Measurements from ENCODE around the gene PID1.

Gene PID1

GRCh38 chr2:229196448-229196847 lies 74.6 kb downstream of the PID1 start:
- TF ChIP-seq, protein P1, sequence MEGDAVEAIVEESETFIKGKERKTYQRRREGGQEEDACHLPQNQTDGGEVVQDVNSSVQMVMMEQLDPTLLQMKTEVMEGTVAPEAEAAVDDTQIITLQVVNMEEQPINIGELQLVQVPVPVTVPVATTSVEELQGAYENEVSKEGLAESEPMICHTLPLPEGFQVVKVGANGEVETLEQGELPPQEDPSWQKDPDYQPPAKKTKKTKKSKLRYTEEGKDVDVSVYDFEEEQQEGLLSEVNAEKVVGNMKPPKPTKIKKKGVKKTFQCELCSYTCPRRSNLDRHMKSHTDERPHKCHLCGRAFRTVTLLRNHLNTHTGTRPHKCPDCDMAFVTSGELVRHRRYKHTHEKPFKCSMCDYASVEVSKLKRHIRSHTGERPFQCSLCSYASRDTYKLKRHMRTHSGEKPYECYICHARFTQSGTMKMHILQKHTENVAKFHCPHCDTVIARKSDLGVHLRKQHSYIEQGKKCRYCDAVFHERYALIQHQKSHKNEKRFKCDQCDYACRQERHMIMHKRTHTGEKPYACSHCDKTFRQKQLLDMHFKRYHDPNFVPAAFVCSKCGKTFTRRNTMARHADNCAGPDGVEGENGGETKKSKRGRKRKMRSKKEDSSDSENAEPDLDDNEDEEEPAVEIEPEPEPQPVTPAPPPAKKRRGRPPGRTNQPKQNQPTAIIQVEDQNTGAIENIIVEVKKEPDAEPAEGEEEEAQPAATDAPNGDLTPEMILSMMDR (IDR thresholded peaks at IDR 0.05; ENCODE audit: insufficient read depth, low read length): no peak
- TF ChIP-seq GABPA (IDR thresholded peaks at IDR 0.05; ENCODE audit: low read depth) (no peak), SPI1 (IDR thresholded peaks at IDR 0.05; ENCODE audit: borderline replicate concordance, low read depth) (no peak), POLR2AphosphoS5 (IDR thresholded peaks at IDR 0.05; ENCODE audit: low read depth) (no peak)
- TF ChIP-seq, protein P2, sequence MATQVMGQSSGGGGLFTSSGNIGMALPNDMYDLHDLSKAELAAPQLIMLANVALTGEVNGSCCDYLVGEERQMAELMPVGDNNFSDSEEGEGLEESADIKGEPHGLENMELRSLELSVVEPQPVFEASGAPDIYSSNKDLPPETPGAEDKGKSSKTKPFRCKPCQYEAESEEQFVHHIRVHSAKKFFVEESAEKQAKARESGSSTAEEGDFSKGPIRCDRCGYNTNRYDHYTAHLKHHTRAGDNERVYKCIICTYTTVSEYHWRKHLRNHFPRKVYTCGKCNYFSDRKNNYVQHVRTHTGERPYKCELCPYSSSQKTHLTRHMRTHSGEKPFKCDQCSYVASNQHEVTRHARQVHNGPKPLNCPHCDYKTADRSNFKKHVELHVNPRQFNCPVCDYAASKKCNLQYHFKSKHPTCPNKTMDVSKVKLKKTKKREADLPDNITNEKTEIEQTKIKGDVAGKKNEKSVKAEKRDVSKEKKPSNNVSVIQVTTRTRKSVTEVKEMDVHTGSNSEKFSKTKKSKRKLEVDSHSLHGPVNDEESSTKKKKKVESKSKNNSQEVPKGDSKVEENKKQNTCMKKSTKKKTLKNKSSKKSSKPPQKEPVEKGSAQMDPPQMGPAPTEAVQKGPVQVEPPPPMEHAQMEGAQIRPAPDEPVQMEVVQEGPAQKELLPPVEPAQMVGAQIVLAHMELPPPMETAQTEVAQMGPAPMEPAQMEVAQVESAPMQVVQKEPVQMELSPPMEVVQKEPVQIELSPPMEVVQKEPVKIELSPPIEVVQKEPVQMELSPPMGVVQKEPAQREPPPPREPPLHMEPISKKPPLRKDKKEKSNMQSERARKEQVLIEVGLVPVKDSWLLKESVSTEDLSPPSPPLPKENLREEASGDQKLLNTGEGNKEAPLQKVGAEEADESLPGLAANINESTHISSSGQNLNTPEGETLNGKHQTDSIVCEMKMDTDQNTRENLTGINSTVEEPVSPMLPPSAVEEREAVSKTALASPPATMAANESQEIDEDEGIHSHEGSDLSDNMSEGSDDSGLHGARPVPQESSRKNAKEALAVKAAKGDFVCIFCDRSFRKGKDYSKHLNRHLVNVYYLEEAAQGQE (IDR thresholded peaks at IDR 0.05; ENCODE audit: insufficient replicate concordance, low read depth): no peak
- Histone ChIP-seq H3K27ac (replicated peaks) (no peak overlapping the region), H3K4me3 (replicated peaks; ENCODE audit: insufficient read depth, low read length) (no peak overlapping the region), H3K27me3 (ENCODE audit: insufficient read depth, poor library complexity, severe bottlenecking) (no peaks in the 10 kb centered on the region)
- no peak for DNase-seq (ENCODE audit: low read depth in 1 of 2, low spot score in 1 of 2)

DNA sequence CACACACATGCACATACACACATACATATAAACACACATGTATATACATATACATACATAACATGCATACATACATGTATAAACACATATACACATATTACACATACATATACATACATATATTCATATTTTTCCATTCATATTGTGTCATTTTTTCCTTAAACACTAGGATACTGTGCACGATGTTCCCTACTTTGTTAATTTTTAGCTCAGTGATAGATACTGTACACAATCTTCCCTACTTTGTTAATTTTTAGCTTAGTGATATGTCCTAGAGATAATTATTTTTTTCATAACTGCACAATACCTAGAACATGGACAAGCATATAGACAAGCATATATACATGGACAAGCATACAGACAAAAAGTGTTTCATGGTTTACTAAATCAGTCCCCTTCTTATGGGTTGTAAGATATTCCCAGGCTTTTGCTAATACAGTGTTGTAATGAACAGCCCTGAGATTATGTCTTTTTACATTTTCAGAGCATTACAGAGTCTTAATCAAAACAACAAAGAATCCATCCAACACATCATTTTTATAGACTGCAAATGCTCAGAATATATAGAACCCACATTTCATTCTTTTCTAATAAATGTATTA lies 75.6 kb downstream of the PID1 start:
- H3K27me3 ChIP-seq (ENCODE audit: insufficient read depth, poor library complexity, severe bottlenecking): no peaks in the 10 kb centered on the region
- H3K27ac ChIP-seq (replicated peaks): no peak overlapping the region
- no peak overlapping the region for H3K4me3 ChIP-seq (replicated peaks; ENCODE audit: insufficient read depth, low read length)
- TF ChIP-seq, protein P2 (IDR thresholded peaks at IDR 0.05; ENCODE audit: insufficient replicate concordance, low read depth): no peak
- TF ChIP-seq SPI1 (IDR thresholded peaks at IDR 0.05; ENCODE audit: borderline replicate concordance, low read depth): no peak
- no peak for TF ChIP-seq GABPA (IDR thresholded peaks at IDR 0.05; ENCODE audit: low read depth)
- TF ChIP-seq POLR2AphosphoS5 (IDR thresholded peaks at IDR 0.05; ENCODE audit: low read depth): no peak
- TF ChIP-seq, protein P1 (IDR thresholded peaks at IDR 0.05; ENCODE audit: insufficient read depth, low read length): no peak
- DNase-seq (ENCODE audit: low read depth in 1 of 2, low spot score in 1 of 2): no peak

- TF ChIP-seq, protein P2 (IDR thresholded peaks at IDR 0.05; ENCODE audit: insufficient replicate concordance, low read depth): no peak
- TF ChIP-seq, protein P1 (IDR thresholded peaks at IDR 0.05; ENCODE audit: insufficient read depth, low read length): no peak
- TF ChIP-seq POLR2AphosphoS5 (IDR thresholded peaks at IDR 0.05; ENCODE audit: low read depth) (no peak), SPI1 (IDR thresholded peaks at IDR 0.05; ENCODE audit: borderline replicate concordance, low read depth) (no peak), GABPA (IDR thresholded peaks at IDR 0.05; ENCODE audit: low read depth) (no peak)
- DNase-seq (ENCODE audit: low read depth in 1 of 2, low spot score in 1 of 2): no peak
- Histone ChIP-seq H3K27ac (replicated peaks) (no peak overlapping the region), H3K4me3 (replicated peaks; ENCODE audit: insufficient read depth, low read length) (no peak overlapping the region), H3K27me3 (ENCODE audit: insufficient read depth, poor library complexity, severe bottlenecking) (no peaks in the 10 kb centered on the region)
Observed at GRCh38 chr2:229193281-229193680, 77.8 kb downstream of the PID1 start.
